Esophagus squamous epithelium (tissue), 5 donors: ENCODE measurements around the gene PEX26. TPM values are rescaled to one million over a fixed set of nuclear protein-coding genes. Genes with fewer than 3 reads are reported as not detected.
"Not testable (repeated sequence)": the region's sequence is repeated elsewhere in the genome, so short reads cannot be mapped to it uniquely, and the experiment has no call there.

Experiments
- DNase-seq: peaks from one replicate; lab custom pipeline; 2025; lab: John Stamatoyannopoulos, UW
- H3K27ac ChIP-seq, 4 donors: fragments of 200-600 bp; sonication (generic); one replicate each; pipeline ENCODE4 v1.5.1; 2016 to 2019; ENCODE audit warnings: mild to moderate bottlenecking in 1 of 4
- H3K27me3 ChIP-seq, 4 donors: fragments of 200-600 bp; sonication (generic); 1 replicate in 3 of 4; 2 replicates in 1 of 4; pipeline versions ENCODE4 v1.5.1 to v1.6.0; 2017 to 2021; ENCODE audit warnings: antibody characterized with exemption in 1 of 4
- H3K36me3 ChIP-seq, 3 donors: fragments of 200-600 bp; sonication (generic); one replicate each; pipeline ENCODE4 v1.5.1; 2016 to 2019
- H3K4me1 ChIP-seq, 3 donors: fragments of 200-600 bp; sonication (generic); one replicate each; pipeline ENCODE4 v1.5.1; 2017 to 2019
- H3K4me3 ChIP-seq, 4 donors: fragments of 200-600 bp; sonication (generic); 1 replicate in 3 of 4; 2 replicates in 1 of 4; pipeline ENCODE4 v1.5.1; 2016 to 2019; ENCODE audit warnings: mild to moderate bottlenecking in 2 of 4, moderate library complexity in 1 of 4
- H3K9me3 ChIP-seq, 3 donors: fragments of 200-600 bp; sonication (generic); one replicate each; pipeline ENCODE4 v1.5.1; 2016 to 2019
- POLR2A ChIP-seq, 4 donors: fragments of 450-650 bp; IDR thresholded peaks; one replicate each; pipeline ENCODE4 v1.6.1; 2017; ENCODE audit warnings: antibody characterized with exemption in 4 of 4, mild to moderate bottlenecking in 4 of 4, moderate library complexity in 3 of 4
- WGBS, 2 donors: methylation state at CpG; one replicate each; pipeline ENCODE4 v1.1.5; 2018; 5-methylcytosine and 5-hydroxymethylcytosine counted together
- intact Hi-C: fragments of 100-400 bp; cut with DNase I; formaldehyde crosslinking; loops from one replicate; pipeline ENCODE4 v1.15.0; 2022
- total RNA-seq, 4 donors: library from RNA; depleted of rRNA; stranded (reverse); fragments of >200 nt; gene quantifications; one replicate each; pipeline ENCODE4 v1.1.0, GENCODE V29; 2016
- TF ChIP-seq, protein P1 (sequence below), 6 experiments: fragments of 450-650 bp in 4 of 6; fragments of 200-600 bp in 2 of 6; sonication (generic) in 2 of 6; IDR thresholded peaks; one replicate each; pipeline ENCODE4 v1.5.1; 2016 to 2019; ENCODE audit warnings: antibody characterized with exemption in 6 of 6, mild to moderate bottlenecking in 4 of 6, moderate library complexity in 4 of 6
- donor health status: DM: yes; HTN: yes; CAD: no.

Gene PEX26
- total RNA-seq, 4 donors from 2014 or later, result 17.2 to 32.3 (median 22.9) TPM

DNA sequence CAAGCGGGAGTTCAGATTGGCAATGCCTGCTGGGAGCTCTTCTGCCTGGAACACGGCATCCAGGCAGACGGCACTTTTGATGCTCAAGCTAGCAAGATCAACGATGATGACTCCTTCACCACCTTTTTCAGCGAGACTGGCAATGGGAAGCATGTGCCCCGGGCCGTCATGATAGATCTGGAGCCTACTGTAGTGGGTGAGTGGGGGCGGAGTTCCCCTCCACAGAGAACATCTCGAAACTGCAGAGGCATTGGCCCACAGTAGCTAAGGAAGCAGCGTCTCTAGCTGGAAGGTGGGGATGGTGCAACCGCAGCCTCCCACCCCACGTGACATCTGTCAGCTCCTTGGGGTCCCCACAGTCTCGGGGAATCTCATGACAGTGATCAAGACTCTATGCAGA lies 43.7 kb downstream of the PEX26 start:
- intact Hi-C loops, result no loop called here
- peaks cover 0 to 5% (median 0%) of the 10 kb centered on the region in 3 donors for H3K36me3 ChIP-seq
- no peaks in the 10 kb centered on the region for H3K27me3 ChIP-seq
- H3K27ac ChIP-seq, result no peak overlapping the region
- H3K4me1 ChIP-seq, result no peaks in the 10 kb centered on the region
- no peak overlapping the region for H3K4me3 ChIP-seq
- H3K9me3 ChIP-seq, result no peaks in the 10 kb centered on the region
- TF ChIP-seq, protein P1, sequence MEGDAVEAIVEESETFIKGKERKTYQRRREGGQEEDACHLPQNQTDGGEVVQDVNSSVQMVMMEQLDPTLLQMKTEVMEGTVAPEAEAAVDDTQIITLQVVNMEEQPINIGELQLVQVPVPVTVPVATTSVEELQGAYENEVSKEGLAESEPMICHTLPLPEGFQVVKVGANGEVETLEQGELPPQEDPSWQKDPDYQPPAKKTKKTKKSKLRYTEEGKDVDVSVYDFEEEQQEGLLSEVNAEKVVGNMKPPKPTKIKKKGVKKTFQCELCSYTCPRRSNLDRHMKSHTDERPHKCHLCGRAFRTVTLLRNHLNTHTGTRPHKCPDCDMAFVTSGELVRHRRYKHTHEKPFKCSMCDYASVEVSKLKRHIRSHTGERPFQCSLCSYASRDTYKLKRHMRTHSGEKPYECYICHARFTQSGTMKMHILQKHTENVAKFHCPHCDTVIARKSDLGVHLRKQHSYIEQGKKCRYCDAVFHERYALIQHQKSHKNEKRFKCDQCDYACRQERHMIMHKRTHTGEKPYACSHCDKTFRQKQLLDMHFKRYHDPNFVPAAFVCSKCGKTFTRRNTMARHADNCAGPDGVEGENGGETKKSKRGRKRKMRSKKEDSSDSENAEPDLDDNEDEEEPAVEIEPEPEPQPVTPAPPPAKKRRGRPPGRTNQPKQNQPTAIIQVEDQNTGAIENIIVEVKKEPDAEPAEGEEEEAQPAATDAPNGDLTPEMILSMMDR (IDR thresholded peaks at IDR 0.05), result no peak
- TF ChIP-seq POLR2A (IDR thresholded peaks at IDR 0.05), result no peak
- DNase-seq, result no peak
- 89 to 90% methylated on average over 2 to 8 of the region's 13 CpGs for WGBS, 2 donors

DNA sequence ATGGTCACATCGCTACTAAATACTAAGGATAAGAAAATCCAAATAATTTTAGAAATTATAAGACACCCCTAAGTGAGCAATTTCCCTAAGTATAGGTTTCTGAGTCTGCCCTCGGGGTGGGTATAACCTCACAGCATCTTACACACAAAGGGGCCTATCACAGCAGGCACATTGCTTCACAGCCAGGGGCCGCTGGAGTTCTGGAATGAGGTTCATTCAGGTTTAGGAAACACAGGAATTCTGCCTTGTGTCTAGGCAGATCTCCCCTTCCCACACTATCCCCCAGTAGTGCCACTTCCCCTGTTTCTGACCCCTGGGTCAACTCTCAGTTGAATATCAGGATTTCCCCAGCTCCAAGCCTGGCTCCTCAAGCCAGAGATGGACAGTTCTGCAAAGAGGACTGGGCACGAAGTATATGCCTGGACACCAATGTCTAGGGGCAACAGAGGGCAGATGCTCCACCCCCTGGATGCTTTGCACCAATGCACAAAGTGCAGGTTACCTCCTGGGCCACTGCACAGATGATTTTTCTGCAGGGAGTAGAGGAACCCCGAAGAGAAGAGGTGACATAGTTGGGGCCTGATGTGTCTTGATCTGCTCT lies 44.3 kb downstream of the PEX26 start:
- no peak for DNase-seq
- no peaks in the 10 kb centered on the region for H3K4me1 ChIP-seq
- 76 to 100% methylated on average over 2 to 5 of the region's 5 CpGs for WGBS, 2 donors
- H3K4me3 ChIP-seq, result no peak overlapping the region
- no peaks in the 10 kb centered on the region for H3K27me3 ChIP-seq
- H3K9me3 ChIP-seq, result no peaks in the 10 kb centered on the region
- TF ChIP-seq POLR2A (IDR thresholded peaks at IDR 0.05), result no peak
- TF ChIP-seq, protein P1 (IDR thresholded peaks at IDR 0.05), result no peak
- intact Hi-C loops, result no loop called here
- peaks cover 0 to 8% (median 0%) of the 10 kb centered on the region in 3 donors for H3K36me3 ChIP-seq
- no peak overlapping the region for H3K27ac ChIP-seq

DNA sequence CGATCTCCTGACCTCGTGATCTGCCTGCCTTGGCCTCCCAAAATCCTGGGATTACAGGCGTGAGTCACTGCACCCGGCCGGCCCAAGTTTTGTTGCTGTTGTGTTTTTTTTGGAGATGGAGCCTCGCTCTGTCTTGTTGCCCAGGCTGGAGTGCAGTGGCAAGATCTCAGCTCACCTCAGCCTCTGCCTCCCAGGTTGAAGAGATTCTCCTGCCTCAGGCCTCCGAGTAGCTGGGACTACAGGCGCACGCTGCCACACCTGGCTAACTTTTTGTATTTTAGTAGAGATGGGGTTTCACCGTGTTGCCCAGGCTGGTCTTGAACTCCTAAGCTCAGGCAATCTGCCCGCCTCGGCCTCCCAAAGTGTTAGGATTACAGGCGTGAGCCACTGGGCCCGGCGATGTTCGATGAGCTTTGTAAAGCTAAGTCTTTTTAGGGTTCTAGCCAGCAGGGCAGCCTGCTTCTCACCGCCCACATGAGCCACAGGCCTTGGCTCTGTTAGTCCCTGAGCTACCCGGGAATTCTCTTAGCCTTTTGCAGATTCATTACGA lies 45.8 kb downstream of the PEX26 start:
- intact Hi-C loops, H3K4me1 ChIP-seq, DNase-seq, H3K9me3 ChIP-seq, H3K27ac ChIP-seq, H3K27me3 ChIP-seq, H3K4me3 ChIP-seq, H3K36me3 ChIP-seq: not testable (repeated sequence)
- 86 to 99% methylated on average over 10 to 12 of the region's 19 CpGs for WGBS, 2 donors

DNA sequence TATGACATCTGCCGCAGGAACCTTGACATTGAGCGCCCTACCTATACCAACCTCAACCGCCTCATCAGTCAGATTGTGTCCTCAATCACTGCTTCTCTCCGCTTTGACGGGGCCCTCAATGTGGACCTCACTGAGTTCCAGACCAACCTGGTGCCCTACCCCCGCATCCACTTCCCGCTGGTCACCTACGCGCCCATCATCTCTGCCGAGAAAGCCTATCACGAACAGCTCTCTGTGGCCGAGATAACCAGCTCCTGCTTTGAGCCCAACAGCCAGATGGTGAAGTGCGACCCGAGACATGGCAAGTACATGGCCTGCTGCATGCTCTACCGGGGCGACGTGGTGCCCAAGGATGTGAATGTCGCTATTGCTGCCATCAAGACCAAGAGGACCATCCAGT lies 48.8 kb downstream of the PEX26 start:
- Histone ChIP-seq H3K36me3 (peaks cover 0 to 8% (median 0%) of the 10 kb centered on the region in 3 donors), H3K9me3 (no peaks in the 10 kb centered on the region), H3K27ac (no peak overlapping the region), H3K4me3 (no peak overlapping the region), H3K27me3 (no peaks in the 10 kb centered on the region), H3K4me1 (no peaks in the 10 kb centered on the region)
- DNase-seq, result no peak
- TF ChIP-seq, protein P1 (IDR thresholded peaks at IDR 0.05), result no peak
- TF ChIP-seq POLR2A (IDR thresholded peaks at IDR 0.05), result no peak
- 97 to 98% methylated on average over 17 of the region's 18 CpGs for WGBS, 2 donors
- intact Hi-C loops, result no loop called here

DNA sequence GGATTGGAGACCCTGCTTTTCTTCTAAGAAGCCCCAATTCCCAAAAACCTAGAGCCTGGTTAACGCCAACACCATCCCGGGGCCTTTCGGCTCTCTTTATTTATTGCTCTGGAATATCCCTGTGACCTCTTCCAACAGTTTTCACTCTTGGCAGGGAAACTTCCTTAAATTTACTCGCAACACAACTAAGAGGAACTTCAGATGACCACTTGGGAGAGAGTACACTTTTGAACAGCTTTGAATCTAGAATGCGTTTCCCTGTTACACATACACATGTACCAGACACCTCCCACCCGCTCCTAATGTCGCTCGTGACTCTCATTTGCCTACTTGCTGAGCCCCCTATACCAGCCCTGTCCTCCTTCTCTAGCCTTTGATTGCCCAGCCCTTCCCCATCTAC lies 52.2 kb downstream of the PEX26 start:
- intact Hi-C loops, result no loop called here
- Histone ChIP-seq H3K27ac (no peak overlapping the region), H3K4me1 (no peaks in the 10 kb centered on the region), H3K27me3 (no peaks in the 10 kb centered on the region), H3K36me3 (peaks cover 0 to 8% (median 0%) of the 10 kb centered on the region in 3 donors), H3K9me3 (no peaks in the 10 kb centered on the region), H3K4me3 (no peak overlapping the region)
- DNase-seq, result no peak
- 87 to 91% methylated on average over 8 of the region's 8 CpGs for WGBS, 2 donors
- no peak for TF ChIP-seq POLR2A (IDR thresholded peaks at IDR 0.05)
- TF ChIP-seq, protein P1 (IDR thresholded peaks at IDR 0.05), result no peak
